Stimulated activated CD4-positive, alpha-beta T cell treated with anti-CD3 and anti-CD28 coated beads, TNF-alpha, amount 100 ng/mL, for 24 hours (primary cell): Measurements from ENCODE around the gene DGUOK.

Experiments used
- DNase-seq, 3 experiments: peaks; one replicate each; pipeline ENCODE4 v3.0.0-alpha.2; 2020; ENCODE audit warnings: low read depth in 3 of 3

Gene DGUOK

GRCh38 chr2:73997813-73998212, 71.1 kb downstream of the DGUOK start:
- no peak for DNase-seq

GRCh38 chr2:73998451-73998850, 71.8 kb downstream of the DGUOK start:
- DNase-seq = no peak

GRCh38 chr2:73998933-73999332, 72.3 kb downstream of the DGUOK start:
- no peak for DNase-seq

GRCh38 chr2:73999881-74000597, 73.4 kb downstream of the DGUOK start:
- DNase-seq = no peak

- DNase-seq = no peak
Observed at GRCh38 chr2:74000666-74001065, 74.0 kb downstream of the DGUOK start.

- DNase-seq = no peak
Observed at GRCh38 chr2:74001121-74001520, 74.4 kb downstream of the DGUOK start.

GRCh38 chr2:74001781-74002504, 75.3 kb downstream of the DGUOK start:
- no peak for DNase-seq

- peak; percentile 47 to 75 (median 52) for DNase-seq
Observed at GRCh38 chr2:74002505-74003421, 76.1 kb downstream of the DGUOK start.

- DNase-seq = no peak
Observed at GRCh38 chr2:74003494-74004211, 77.0 kb downstream of the DGUOK start.

- DNase-seq = no peak
Observed at GRCh38 chr2:74004212-74005182, 77.8 kb downstream of the DGUOK start.

- no peak for DNase-seq
Observed at GRCh38 chr2:74005786-74006185, 79.1 kb downstream of the DGUOK start.

- no peak for DNase-seq
Observed at GRCh38 chr2:74006459-74006858, 79.8 kb downstream of the DGUOK start.

- no peak for DNase-seq
Observed at GRCh38 chr2:74007121-74007520, 80.4 kb downstream of the DGUOK start.

GRCh38 chr2:74007711-74008110, 81.0 kb downstream of the DGUOK start:
- no peak for DNase-seq
